G401 (cell line): ENCODE data around the gene TSPAN5. TPM values are rescaled to one million over a fixed set of nuclear protein-coding genes. Genes with fewer than 3 reads are reported as not detected.
"Not testable (repeated sequence)": the region's sequence is repeated elsewhere in the genome, so short reads cannot be mapped to it uniquely, and the experiment has no call there.

ENCODE experiments used
- DNase-seq: peaks from one replicate; pipeline ENCODE4 v3.0.0-alpha.2; 2015; ENCODE audit warnings: low spot score
- in situ Hi-C: cut with HindIII; loops from 2 replicates; pipeline ENCODE4 v1.10.0; 2016; ENCODE audit warnings: low sequenced_read_pairs, mixed read lengths
- total RNA-seq: library from RNA; depleted of rRNA; stranded (reverse); fragments of >200 nt; shearing (Covaris generic); gene quantifications from 2 replicates; pipeline ENCODE4 v1.2.3, GENCODE V29; 2014

Gene TSPAN5
- total RNA-seq, 1 experiment from 2014 or later = not detected

- DNase-seq, in situ Hi-C loops: not testable (repeated sequence)
Measured at GRCh38 chr4:98461121-98461865, 197.1 kb downstream of the TSPAN5 start.

- DNase-seq, in situ Hi-C loops: not testable (repeated sequence)
Measured at GRCh38 chr4:98457422-98457821, 201.0 kb downstream of the TSPAN5 start.

GRCh38 chr4:98452091-98452490, 206.3 kb downstream of the TSPAN5 start:
- no peak for DNase-seq
- in situ Hi-C loops = no loop called here

- DNase-seq = no peak
- in situ Hi-C loops = no loop called here
Measured at GRCh38 chr4:98448908-98449307, 209.5 kb downstream of the TSPAN5 start.

- in situ Hi-C loops = no loop called here
- no peak for DNase-seq
Measured at GRCh38 chr4:98447648-98448047, 210.8 kb downstream of the TSPAN5 start.

- no peak for DNase-seq
- in situ Hi-C loops = no loop called here
Measured at GRCh38 chr4:98446499-98447375, 211.7 kb downstream of the TSPAN5 start.

- in situ Hi-C loops = no loop called here
Measured at GRCh38 chr4:98444371-98444770, 214.0 kb downstream of the TSPAN5 start.

GRCh38 chr4:98434816-98435215, 223.6 kb downstream of the TSPAN5 start:
- DNase-seq = no peak
- in situ Hi-C loops = no loop called here

More at GRCh38 chr4:98444371-98444770, 214.0 kb downstream of the TSPAN5 start:
- DNase-seq = no peak

GRCh38 chr4:98433691-98434090, 224.7 kb downstream of the TSPAN5 start:
- DNase-seq = no peak
- in situ Hi-C loops = no loop called here

GRCh38 chr4:98430708-98431403, 227.6 kb downstream of the TSPAN5 start:
- no peak for DNase-seq
- in situ Hi-C loops = no loop called here

GRCh38 chr4:98423009-98423408, 235.4 kb downstream of the TSPAN5 start:
- in situ Hi-C loops = no loop called here
- no peak for DNase-seq

- in situ Hi-C loops = no loop called here
- DNase-seq = no peak
Measured at GRCh38 chr4:98421111-98421510, 237.3 kb downstream of the TSPAN5 start.
